ENCODE measurements around the gene SSBP4. TPM values are rescaled to one million over a fixed set of nuclear protein-coding genes. Genes with fewer than 3 reads are reported as not detected.

SSBP4 gene
- total and polyA plus RNA-seq, 9 of the 15 experiments (the other 6 are each of a cell fraction or from before 2014, with no cell fraction given) = 1.1 to 189 (median 39.0) TPM

- peak in 1 of 2 experiments; percentile 35; a peak in 1 of 4 replicates for TF ChIP-seq HDAC1 (IDR thresholded peaks at IDR 0.05)
- 0 out of 2 replicates have a peak, but pooled peaks have one; percentile 27 for TF ChIP-seq GATA2 (CRISPR knock-in tag; IDR thresholded peaks at IDR 0.05)
- TF ChIP-seq FOXM1 (IDR thresholded peaks at IDR 0.05; ENCODE audit: low read depth) = peak; percentile 12; the same call in 1 of the 2 replicates
- TF ChIP-seq FOXM1 (CRISPR knock-in tag; IDR thresholded peaks at IDR 0.05; ENCODE audit: low read depth) = no peak
- peak; percentile 38; the same call in 1 of the 2 replicates for TF ChIP-seq POLR2G (IDR thresholded peaks at IDR 0.05; ENCODE audit: low read depth, low read length)
- TF ChIP-seq, protein P1, sequence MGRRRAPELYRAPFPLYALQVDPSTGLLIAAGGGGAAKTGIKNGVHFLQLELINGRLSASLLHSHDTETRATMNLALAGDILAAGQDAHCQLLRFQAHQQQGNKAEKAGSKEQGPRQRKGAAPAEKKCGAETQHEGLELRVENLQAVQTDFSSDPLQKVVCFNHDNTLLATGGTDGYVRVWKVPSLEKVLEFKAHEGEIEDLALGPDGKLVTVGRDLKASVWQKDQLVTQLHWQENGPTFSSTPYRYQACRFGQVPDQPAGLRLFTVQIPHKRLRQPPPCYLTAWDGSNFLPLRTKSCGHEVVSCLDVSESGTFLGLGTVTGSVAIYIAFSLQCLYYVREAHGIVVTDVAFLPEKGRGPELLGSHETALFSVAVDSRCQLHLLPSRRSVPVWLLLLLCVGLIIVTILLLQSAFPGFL (CRISPR knock-in tag; IDR thresholded peaks at IDR 0.05) = no peak
- TF ChIP-seq, protein P2, sequence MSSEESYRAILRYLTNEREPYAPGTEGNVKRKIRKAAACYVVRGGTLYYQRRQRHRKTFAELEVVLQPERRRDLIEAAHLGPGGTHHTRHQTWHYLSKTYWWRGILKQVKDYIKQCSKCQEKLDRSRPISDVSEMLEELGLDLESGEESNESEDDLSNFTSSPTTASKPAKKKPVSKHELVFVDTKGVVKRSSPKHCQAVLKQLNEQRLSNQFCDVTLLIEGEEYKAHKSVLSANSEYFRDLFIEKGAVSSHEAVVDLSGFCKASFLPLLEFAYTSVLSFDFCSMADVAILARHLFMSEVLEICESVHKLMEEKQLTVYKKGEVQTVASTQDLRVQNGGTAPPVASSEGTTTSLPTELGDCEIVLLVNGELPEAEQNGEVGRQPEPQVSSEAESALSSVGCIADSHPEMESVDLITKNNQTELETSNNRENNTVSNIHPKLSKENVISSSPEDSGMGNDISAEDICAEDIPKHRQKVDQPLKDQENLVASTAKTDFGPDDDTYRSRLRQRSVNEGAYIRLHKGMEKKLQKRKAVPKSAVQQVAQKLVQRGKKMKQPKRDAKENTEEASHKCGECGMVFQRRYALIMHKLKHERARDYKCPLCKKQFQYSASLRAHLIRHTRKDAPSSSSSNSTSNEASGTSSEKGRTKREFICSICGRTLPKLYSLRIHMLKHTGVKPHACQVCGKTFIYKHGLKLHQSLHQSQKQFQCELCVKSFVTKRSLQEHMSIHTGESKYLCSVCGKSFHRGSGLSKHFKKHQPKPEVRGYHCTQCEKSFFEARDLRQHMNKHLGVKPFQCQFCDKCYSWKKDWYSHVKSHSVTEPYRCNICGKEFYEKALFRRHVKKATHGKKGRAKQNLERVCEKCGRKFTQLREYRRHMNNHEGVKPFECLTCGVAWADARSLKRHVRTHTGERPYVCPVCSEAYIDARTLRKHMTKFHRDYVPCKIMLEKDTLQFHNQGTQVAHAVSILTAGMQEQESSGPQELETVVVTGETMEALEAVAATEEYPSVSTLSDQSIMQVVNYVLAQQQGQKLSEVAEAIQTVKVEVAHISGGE (CRISPR knock-in tag; IDR thresholded peaks at IDR 0.05) = peak in 1 of 3 experiments; percentile 68; a peak in 1 of 6 replicates
- TF ChIP-seq NFRKB (IDR thresholded peaks at IDR 0.05; ENCODE audit: low read depth) = 0 out of 2 replicates have a peak, but pooled peaks have one; percentile 34
- no peak for TF ChIP-seq ZHX1 (conservative IDR thresholded peaks at IDR 0.05; ENCODE audit: low read length)
- peak; percentile 79 for TF ChIP-seq L3MBTL2 (IDR thresholded peaks at IDR 0.05)
- no peak for TF ChIP-seq ZNF699 (CRISPR knock-in tag; IDR thresholded peaks at IDR 0.05; ENCODE audit: insufficient replicate concordance)
- TF ChIP-seq TEAD4 (IDR thresholded peaks at IDR 0.05; ENCODE audit: low read length) = peak; percentile 34; the same call in 1 of the 2 replicates
- TF ChIP-seq TEAD4 (CRISPR knock-in tag; IDR thresholded peaks at IDR 0.05; ENCODE audit: borderline replicate concordance) = no peak
- no peak for TF ChIP-seq TRIM28 (IDR thresholded peaks at IDR 0.05)
- TF ChIP-seq FOXK1 (CRISPR knock-in tag; IDR thresholded peaks at IDR 0.05; ENCODE audit: borderline replicate concordance) = no peak
- no peak for TF ChIP-seq HNRNPL (IDR thresholded peaks at IDR 0.05; ENCODE audit: low read depth, low read length)
- TF ChIP-seq C11orf30 (IDR thresholded peaks at IDR 0.05; ENCODE audit: low read depth) = peak; percentile 84
- TF ChIP-seq SMARCA4 (IDR thresholded peaks at IDR 0.05) = peak; percentile 61
- peak; percentile 86 for TF ChIP-seq BACH1 (tag; IDR thresholded peaks at IDR 0.05)
Observed at GRCh38 chr19:18379803-18380747, 39.1 kb upstream of the SSBP4 start (continued).

Data from K562 (cell line).